NT2/D1 (cell line): ENCODE measurements around the gene S100A11.

Experiments
- DNase-seq: peaks from one replicate; pipeline ENCODE4 v3.0.0-alpha.2; 2011; ENCODE audit warnings: low read depth, low spot score
- H3K27me3 ChIP-seq: 2 replicates; pipeline ENCODE4 v1.6.0; 2011; ENCODE audit warnings: mild to moderate bottlenecking; ENCODE audit not compliant: insufficient read length, insufficient read depth
- H3K36me3 ChIP-seq: 2 replicates; pipeline ENCODE4 v1.6.1; 2011; ENCODE audit warnings: mild to moderate bottlenecking, low read length, mixed read lengths; ENCODE audit not compliant: insufficient read depth, insufficient read length
- H3K4me1 ChIP-seq: 2 replicates; pipeline ENCODE4 v1.5.1; 2011; ENCODE audit not compliant: insufficient read depth, insufficient read length
- H3K4me3 ChIP-seq: 2 replicates; pipeline ENCODE4 v1.5.1; 2011; ENCODE audit warnings: low read depth; ENCODE audit not compliant: insufficient read length
- H3K9ac ChIP-seq: 2 replicates; pipeline ENCODE4 v1.6.0; 2011; ENCODE audit warnings: low read depth; ENCODE audit not compliant: insufficient read length
- H3K9me3 ChIP-seq: 2 replicates; pipeline ENCODE4 v1.5.1; 2011; ENCODE audit warnings: mild to moderate bottlenecking, low read length; ENCODE audit not compliant: insufficient read depth
- SUZ12 ChIP-seq: IDR thresholded peaks from 2 replicates; pipeline ENCODE4 v1.6.1; 2011; ENCODE audit not compliant: insufficient read length, insufficient read depth; ENCODE audit errors: extremely low read depth
- YY1 ChIP-seq: IDR thresholded peaks from 2 replicates; pipeline ENCODE4 v1.6.1; 2011; ENCODE audit not compliant: insufficient read length, insufficient read depth
- ZNF274 ChIP-seq: IDR thresholded peaks from 2 replicates; pipeline ENCODE4 v1.6.1; 2011; ENCODE audit warnings: mild to moderate bottlenecking, low read depth, low read length

Gene S100A11

DNA sequence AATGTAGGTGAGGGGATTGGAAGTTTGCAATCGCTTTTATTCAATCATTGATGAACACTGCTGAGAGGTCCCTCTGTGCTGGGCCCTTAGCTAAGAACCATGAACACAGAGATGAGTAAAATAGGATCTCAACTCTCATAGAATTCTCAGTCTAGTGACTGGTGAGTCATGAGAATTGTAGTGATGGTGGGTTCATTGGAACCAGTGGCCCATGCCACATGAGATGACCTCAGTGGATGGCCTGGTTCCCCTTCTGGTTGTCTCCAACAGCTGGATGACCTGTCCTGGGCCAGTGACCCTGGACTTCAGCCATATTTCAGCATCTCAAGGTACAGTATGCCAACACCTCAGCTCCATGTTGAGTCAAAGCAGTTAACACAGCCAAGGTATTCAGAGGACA, 21.9 kb downstream of the S100A11 start:
- DNase-seq, result no peak
- Histone ChIP-seq H3K27me3 (no peaks in the 10 kb centered on the region), H3K9me3 (no peaks in the 10 kb centered on the region), H3K36me3 (no peaks in the 10 kb centered on the region), H3K9ac (no peak overlapping the region), H3K4me1 (no peaks in the 10 kb centered on the region), H3K4me3 (no peak overlapping the region)
- TF ChIP-seq YY1, result no peak

DNA sequence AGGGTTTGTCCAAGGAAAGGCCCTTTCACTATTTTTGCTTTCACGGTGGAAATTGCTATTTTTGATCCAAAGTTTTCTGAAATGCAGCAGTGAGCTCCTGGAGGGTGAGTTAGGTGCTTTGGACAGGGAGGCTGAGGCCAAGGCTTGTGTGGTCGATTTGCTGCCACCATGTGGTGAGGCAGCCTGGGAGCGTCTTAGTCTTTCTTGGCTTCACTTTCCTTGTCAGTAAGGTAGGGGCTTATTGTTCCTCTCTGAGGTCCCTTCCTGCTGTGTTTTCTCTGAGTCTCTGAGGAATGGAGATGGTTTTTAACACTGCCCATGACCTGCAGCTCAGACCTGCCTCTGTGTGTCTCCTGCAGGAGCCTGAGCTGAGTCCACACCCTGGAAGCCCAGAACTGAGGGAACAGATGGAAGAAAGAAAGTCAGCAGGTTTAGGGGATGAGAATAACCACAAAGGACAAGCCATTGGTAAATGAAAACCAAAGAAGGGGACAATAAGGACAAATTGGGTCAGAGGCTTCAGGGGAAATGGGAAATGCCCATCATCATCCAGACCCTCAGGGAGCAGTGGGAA, 23.1 kb downstream of the S100A11 start:
- Histone ChIP-seq H3K9me3 (no peaks in the 10 kb centered on the region), H3K4me3 (no peak overlapping the region), H3K36me3 (no peaks in the 10 kb centered on the region), H3K9ac (no peak overlapping the region), H3K27me3 (no peaks in the 10 kb centered on the region), H3K4me1 (no peaks in the 10 kb centered on the region)
- TF ChIP-seq ZNF274, result no peak
- TF ChIP-seq SUZ12, result no peak
- no peak for TF ChIP-seq YY1
- DNase-seq, result no peak

DNA sequence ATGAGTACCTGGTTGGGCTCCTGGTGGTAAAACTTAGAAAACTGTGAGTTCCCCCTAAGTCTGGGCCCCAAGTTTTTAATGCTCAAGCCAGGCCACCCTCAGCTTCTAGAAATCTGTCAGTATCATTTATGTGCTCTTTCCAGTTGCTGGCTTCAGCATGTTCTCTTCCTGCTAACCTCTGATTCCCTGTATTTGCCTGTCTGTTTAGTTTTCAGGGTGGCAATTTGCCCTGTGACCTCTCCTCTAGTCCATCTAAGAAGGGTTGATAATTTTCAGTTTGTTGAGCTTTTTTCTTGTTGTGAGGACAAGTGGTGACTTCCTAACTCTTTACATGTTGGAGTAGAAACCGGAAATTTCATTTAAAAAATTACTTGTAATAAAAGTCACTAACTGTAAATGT, 27.1 kb downstream of the S100A11 start:
- TF ChIP-seq ZNF274 (no peak), YY1 (no peak), SUZ12 (no peak)
- Histone ChIP-seq H3K9ac (no peak overlapping the region), H3K36me3 (no peaks in the 10 kb centered on the region), H3K27me3 (no peaks in the 10 kb centered on the region), H3K9me3 (no peaks in the 10 kb centered on the region), H3K4me1 (no peaks in the 10 kb centered on the region), H3K4me3 (no peak overlapping the region)
- no peak for DNase-seq

DNA sequence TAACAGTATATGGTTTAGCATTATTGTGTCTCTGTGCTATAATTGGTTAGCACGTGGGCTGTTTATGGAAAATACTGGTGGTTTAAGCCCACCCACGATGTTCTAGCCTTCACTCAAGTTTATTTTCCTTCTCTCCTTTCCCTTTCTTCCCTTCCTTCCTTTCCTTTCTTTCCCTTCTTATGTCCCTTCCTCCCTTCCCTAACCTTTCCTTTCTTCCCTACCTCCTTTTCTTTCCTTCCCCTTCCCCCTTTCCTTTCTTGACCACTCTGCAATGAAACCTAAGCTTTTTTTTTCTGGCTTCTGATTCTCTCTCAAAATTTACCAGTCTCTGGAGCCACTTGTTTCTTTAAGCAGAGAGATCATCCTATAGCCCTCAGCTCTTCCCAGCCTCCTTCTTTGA, 29.8 kb downstream of the S100A11 start:
- no peak overlapping the region for H3K4me3 ChIP-seq
- peaks cover 3% of the 10 kb centered on the region for H3K27me3 ChIP-seq
- no peaks in the 10 kb centered on the region for H3K9me3 ChIP-seq
- H3K36me3 ChIP-seq, result no peaks in the 10 kb centered on the region
- TF ChIP-seq SUZ12, result no peak
- TF ChIP-seq ZNF274, result no peak
- no peak for TF ChIP-seq YY1
- no peaks in the 10 kb centered on the region for H3K4me1 ChIP-seq
- H3K9ac ChIP-seq, result no peak overlapping the region
- no peak for DNase-seq

DNA sequence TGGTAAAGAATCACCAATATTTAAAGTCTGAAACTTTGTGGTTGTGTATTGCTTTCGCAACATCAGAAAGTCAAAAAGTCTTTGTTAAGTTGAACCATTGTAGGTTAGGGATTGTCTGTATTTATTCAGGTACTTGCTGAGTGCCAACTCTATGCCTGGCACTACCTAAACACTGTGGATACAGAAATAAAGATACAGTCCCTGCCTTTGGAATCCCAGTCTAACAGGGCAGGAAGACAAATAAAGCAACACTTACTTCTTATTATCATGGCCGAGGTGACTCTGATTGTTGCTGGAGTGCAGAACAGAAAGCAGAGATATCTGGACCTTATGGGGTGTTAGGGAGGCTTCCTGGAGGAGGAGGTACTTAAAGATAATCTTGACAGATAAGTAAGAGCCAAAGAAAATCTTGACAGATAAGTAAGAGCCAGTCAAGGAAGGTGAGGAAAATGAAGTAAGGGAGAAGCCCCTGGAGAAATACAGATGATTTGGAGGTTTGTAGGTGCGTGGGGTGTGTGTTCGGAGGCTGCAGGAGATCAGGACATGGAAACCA, 31.4 kb downstream of the S100A11 start:
- Histone ChIP-seq H3K9ac (no peak overlapping the region), H3K36me3 (no peaks in the 10 kb centered on the region), H3K4me1 (no peaks in the 10 kb centered on the region), H3K4me3 (no peak overlapping the region), H3K27me3 (peaks cover 3% of the 10 kb centered on the region), H3K9me3 (no peaks in the 10 kb centered on the region)
- TF ChIP-seq YY1 (no peak), SUZ12 (no peak), ZNF274 (no peak)
- no peak for DNase-seq

DNA sequence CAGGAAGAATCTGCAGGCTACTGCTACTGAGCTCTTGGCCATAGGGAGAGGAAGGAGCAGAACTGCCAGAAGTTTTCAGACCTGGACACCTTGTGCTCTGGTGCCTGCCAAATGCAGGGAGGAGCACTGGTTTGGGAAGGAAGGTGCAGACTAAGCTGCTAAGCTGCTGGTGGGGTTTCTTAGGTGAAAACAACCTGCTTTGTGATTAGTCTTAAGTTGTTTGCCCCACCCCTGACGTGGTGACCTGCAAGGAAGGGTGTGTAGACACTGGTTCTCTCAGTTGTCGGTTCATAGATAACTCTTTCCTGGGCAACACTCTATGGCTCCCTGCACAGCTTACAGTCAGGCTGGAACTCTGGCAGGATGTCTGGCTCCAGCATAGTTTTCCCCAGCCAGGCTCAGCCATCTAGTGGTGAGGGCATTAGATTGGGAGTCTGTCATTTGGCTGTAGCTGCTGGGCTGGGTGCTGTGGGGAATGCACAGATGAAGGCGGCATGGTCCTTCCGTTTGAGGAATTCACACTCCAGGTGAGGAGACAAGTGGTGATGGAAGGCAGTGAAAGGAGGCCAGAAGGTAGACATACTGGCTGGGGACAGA, 32.9 kb downstream of the S100A11 start:
- no peak for TF ChIP-seq YY1
- TF ChIP-seq ZNF274, result no peak
- TF ChIP-seq SUZ12, result no peak
- Histone ChIP-seq H3K9ac (no peak overlapping the region), H3K27me3 (peaks cover 3% of the 10 kb centered on the region), H3K4me3 (no peak overlapping the region), H3K4me1 (no peaks in the 10 kb centered on the region), H3K36me3 (no peaks in the 10 kb centered on the region), H3K9me3 (no peaks in the 10 kb centered on the region)
- no peak for DNase-seq

DNA sequence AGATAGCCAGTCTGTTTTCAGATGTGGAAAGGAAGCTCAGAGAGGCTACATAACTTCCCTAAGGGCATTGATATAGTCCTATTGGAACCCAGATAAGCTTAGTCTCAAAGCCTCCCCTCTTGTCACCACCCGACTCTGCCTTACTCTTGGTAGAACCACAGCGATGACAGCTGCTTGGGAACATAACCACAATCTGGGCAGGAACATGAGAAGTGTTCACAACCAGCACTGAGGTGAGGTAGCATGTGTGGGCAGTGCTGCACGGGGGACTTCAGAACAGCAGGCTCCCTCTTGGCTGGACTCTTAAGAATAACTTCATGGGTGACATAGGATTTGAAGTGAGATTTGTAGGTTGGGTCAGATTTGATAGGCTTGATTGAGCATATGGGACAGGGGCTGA, 33.8 kb downstream of the S100A11 start:
- Histone ChIP-seq H3K4me3 (no peak overlapping the region), H3K27me3 (peaks cover 3% of the 10 kb centered on the region), H3K4me1 (no peaks in the 10 kb centered on the region), H3K9ac (no peak overlapping the region), H3K9me3 (no peaks in the 10 kb centered on the region), H3K36me3 (no peaks in the 10 kb centered on the region)
- TF ChIP-seq ZNF274 (no peak), YY1 (no peak), SUZ12 (no peak)
- no peak for DNase-seq
